GM10847 (cell line): ENCODE results near the gene CBFA2T2.
A peak's percentile ranks its signal among the peaks of the same experiment; 100 is the strongest.

Source experiments
- POLR2A ChIP-seq: IDR thresholded peaks from 2 replicates; pipeline ENCODE4 v1.6.1; 2011; ENCODE audit not compliant: insufficient read length; ENCODE audit errors: extremely low read depth

Gene CBFA2T2

GRCh38 chr20:33653900-33654596 lies 164.2 kb downstream of the CBFA2T2 start:
- no peak for TF ChIP-seq POLR2A

DNA sequence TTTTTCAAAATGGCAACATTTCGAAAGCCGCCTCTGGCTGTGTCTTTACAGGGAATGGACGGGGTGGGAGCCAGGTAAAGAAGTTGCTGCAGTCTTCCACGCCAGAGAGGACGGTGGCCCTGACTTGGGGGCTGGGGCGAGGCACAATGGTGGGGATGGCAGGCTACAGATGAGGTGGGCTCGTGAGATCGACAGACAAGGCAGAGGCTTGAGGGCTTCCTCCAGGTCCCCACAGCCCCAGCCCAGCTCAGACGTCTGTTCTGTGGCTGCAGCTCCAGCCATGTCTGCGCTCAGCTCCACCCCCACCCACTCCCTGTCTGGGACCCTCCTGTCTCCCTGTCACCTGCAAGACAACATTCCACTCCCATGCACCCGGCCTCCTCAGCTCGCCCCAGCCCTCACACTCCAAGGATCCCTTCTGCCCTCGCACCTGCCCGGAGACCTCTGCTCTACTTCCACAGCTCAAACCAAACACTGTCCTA lies 164.8 kb downstream of the CBFA2T2 start:
- no peak for TF ChIP-seq POLR2A

GRCh38 chr20:33655164-33655563 lies 165.3 kb downstream of the CBFA2T2 start:
- TF ChIP-seq POLR2A: no peak

DNA sequence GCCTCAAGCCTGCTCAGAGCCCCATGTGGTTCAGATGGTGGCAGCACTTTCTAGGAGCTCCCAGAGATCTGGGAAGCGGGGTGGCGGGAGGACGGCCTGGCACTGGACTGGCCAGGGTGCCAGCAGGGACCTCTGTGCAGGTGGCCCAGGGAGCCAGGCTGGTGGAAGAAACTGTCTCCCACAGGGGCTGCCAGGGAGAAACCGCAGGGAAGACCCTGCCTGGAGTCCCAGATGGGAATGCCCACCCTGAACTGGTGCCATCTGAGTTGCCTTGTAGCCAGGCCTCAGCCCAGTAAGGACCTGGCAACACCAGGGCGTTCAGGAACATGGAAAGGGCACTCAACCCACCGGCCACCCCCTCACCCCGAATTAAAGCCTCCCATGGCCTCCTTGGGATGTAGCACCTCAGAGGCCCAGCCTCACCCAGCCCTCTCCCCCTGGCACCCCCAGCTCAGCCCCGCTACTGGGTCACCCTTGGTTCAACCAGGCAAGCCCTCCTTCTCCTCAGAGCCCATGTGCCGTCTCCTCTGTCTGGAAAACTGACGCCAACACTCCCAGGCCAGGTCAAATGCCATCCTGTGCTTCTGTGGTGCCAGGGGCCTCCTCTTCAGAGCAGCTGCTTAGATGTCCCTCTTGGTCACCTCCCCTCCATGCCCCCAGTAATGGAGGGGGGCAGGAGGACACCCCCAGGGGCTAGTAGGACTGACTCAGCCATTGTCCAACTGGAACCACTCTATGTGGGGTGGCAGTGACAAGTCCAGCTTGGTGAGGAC lies 166.3 kb downstream of the CBFA2T2 start:
- TF ChIP-seq POLR2A: no peak

DNA sequence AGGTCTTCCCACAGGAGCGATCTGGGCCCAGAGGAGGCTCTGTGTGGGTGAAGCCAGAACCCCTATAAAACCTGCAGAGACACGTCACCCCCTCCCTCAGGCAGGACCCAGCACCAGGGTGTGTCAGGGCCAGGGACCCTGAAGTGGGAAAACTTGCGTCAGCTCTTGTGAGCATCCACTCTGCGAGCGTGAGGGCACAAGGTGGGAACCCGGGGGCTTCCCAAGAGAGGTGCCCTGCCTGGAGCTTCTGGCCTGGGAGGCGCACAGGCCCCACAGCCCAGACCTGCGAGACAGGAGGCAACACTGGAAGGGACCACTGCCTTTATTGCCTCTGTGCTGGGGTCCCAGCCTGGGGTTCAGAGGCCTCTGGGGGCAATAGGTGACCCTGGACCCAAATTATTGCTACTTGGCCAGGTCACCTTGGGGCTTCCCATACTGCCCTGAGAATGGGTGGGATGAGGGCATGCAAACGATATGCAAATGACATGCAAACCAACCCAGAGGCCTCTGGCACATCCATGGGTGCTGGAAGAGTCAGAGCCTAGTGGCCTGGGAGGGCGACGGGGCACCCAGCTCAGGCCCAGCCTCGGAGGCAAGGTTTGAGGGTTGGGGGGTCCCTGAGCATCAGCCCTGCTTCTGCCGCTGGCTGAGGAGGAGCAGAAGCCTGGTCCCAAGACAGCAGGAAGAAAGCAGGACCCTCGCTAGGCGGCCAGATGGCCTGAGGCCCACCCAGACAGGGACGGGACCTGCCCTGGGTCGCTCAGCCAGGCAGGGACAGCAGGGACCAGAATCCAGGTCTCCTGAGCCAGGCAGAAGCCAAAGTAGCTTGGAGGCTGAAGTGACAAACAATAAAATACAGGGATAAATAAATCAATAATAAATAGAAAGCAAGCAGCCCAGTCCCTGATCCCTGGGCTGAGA lies 167.1 kb downstream of the CBFA2T2 start:
- no peak for TF ChIP-seq POLR2A

GRCh38 chr20:33657704-33658095 lies 167.8 kb downstream of the CBFA2T2 start:
- TF ChIP-seq POLR2A: no peak

DNA sequence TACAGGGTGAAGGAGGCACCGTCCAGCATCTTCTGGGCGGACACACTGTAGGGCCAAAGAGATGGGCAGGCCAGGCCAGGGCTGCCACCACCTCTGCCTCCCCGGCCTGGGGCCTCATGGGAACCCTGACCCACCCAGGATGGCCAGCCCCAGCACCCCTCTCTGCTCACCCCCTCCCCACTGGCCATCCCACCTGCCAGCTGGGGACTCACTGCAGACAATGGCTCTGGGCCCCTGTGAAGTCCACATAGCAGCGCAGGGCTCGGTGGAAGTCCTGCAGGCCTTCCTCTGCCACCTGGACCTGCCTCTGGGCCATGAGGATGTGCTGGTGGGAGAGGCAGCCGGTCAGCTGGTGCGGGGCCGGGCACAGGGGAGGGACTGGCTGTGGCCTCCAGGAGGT lies 168.6 kb downstream of the CBFA2T2 start:
- TF ChIP-seq POLR2A: no peak

- no peak for TF ChIP-seq POLR2A
Observed at GRCh38 chr20:33658929-33659328, 169.0 kb downstream of the CBFA2T2 start.

- TF ChIP-seq POLR2A: no peak
Observed at GRCh38 chr20:33659341-33660034, 169.6 kb downstream of the CBFA2T2 start.

GRCh38 chr20:33660035-33660684 lies 170.3 kb downstream of the CBFA2T2 start:
- TF ChIP-seq POLR2A: no peak

- TF ChIP-seq POLR2A: no peak
Observed at GRCh38 chr20:33660685-33661058, 170.8 kb downstream of the CBFA2T2 start.

DNA sequence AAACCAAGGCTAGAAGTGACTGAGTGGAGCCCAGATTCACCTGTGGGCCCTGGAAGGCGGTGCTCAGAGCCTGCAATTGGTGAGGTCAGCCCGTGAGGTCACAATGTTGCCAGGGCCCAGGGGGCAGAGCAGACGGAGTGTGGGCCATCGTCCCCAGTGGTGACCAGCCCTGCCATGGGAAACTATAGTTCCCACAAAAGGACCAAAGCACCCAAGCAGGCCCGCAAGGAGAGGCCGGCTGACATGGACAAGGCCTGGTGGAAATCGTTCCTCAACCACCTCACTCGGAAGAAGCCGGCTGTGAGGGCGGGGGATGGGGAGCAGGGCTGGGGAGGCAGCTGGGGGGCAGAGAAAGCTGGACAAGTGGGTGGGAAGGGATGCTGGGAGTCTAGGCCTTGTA lies 172.3 kb downstream of the CBFA2T2 start, which contains the start of gene C20orf144:
C20orf144 (plus strand) TSS at position 156 of the 400 bp plus-strand sequence; CDS start at position 175, 19 bp downstream.
- no peak for TF ChIP-seq POLR2A

DNA sequence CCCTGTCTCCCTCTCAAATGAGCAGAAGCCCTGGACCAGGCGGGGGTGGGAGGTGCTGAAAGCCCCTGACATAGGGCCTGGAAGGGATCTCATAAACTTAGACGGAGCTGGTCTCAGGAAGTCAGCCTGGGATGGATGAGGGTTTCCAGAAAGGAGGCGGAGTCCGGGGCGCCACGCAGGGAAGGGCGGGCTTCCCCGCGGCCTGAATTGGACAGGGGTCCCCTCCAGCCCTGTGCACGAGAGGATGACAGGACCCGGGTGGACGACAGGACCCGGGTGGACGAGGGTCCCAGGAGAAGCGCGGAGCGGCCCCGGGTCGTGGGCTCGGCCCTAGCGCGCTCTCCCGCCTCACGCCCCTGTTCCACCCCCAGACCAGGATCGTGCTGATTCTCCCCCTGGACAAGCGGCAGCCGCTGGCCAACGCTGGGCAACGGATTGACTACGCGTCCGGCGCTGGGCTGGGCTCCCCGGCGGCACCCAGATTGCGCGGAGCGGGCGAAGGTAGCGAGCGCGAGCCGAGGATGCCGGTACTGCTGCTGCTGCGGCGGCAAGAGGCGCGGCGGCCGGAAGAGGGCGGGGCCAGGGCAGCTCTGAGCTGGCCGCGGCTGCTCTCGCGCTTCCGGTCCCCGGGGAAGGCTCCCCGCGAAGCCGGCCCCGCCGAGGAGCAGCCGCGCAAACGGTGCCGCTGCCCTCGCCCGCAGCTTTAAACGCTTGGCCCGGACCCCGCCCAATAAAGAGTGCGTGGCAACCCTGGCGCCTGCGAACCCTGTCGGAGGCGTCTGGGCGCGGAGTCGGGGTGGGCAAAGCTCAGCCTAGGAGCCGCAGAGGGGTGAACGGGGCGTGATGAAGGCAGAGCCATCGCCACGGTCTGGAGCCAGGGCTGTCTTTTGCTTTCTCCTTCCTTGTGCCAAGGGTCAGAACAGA lies 173.5 kb downstream of the CBFA2T2 start:
- peak; percentile 89 for TF ChIP-seq POLR2A
